Mesothelial cell of epicardium (in vitro differentiated cells): Measurements from ENCODE around the gene RNF150. TPM values are rescaled to one million over a fixed set of nuclear protein-coding genes. Genes with fewer than 3 reads are reported as not detected.
"Not testable (repeated sequence)": the region's sequence is repeated elsewhere in the genome, so short reads cannot be mapped to it uniquely, and the experiment has no call there.

ENCODE experiments used
- DNase-seq, 2 experiments: peaks; one replicate each; pipeline ENCODE4 v3.0.0; 2021; ENCODE audit warnings: low spot score in 2 of 2; ENCODE audit not compliant: unreplicated experiment in 2 of 2
- H3K27ac Mint-ChIP-seq: 2 replicates; pipeline ENCODE4 v1.8.0; 2021; ENCODE audit warnings: mixed read lengths
- H3K27me3 Mint-ChIP-seq: 2 replicates; pipeline ENCODE4 v1.8.0; 2021; ENCODE audit warnings: low read depth, mixed read lengths
- H3K36me3 Mint-ChIP-seq: 2 replicates; pipeline ENCODE4 v1.8.0; 2021; ENCODE audit warnings: mixed read lengths
- H3K4me1 Mint-ChIP-seq: 2 replicates; pipeline ENCODE4 v1.8.0; 2021; ENCODE audit warnings: mixed read lengths
- H3K4me3 Mint-ChIP-seq: 2 replicates; pipeline ENCODE4 v1.8.0; 2021; ENCODE audit warnings: mild to moderate bottlenecking, moderate library complexity, mixed read lengths
- H3K9me3 Mint-ChIP-seq: 2 replicates; pipeline ENCODE4 v1.8.0; 2021; ENCODE audit warnings: mixed read lengths
- total RNA-seq: library from RNA; stranded (reverse); gene quantifications from 3 replicates; pipeline ENCODE4 v1.2.1, GENCODE V29; 2021
- TF ChIP-seq, protein P1 (sequence below): fragments of 200-600 bp; sonication (generic); IDR thresholded peaks from one replicate; pipeline ENCODE4 v1.5.0; 2021; ENCODE audit warnings: antibody characterized with exemption; ENCODE audit not compliant: unreplicated experiment

RNF150 gene
- total RNA-seq, 1 donor from 2014 or later = 40.1 TPM

DNA sequence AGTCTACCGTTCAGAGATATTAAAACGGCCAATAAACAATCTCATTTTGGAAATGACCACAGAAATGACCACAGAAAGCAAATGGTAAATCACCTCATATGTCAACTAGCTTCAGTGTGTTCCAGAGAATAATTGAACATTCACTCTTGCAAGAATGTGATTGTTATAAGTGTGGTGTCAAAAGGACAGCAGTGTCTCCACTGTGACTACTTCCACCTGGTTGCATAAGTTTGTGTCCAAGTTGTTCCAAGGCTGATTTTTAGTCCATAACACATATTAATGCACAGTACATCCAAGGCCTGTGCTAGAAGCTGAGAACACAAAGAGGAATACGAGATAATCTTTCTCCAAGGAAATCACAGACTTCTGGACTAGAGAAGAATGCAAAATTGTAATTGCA is 37.4 kb upstream of the RNF150 start:
- no peaks in the 10 kb centered on the region for H3K4me1 Mint-ChIP-seq
- H3K4me3 Mint-ChIP-seq = no peak overlapping the region
- peaks cover 20% of the 10 kb centered on the region for H3K27me3 Mint-ChIP-seq
- no peak for DNase-seq
- no peaks in the 10 kb centered on the region for H3K36me3 Mint-ChIP-seq
- H3K9me3 Mint-ChIP-seq = peaks cover 15% of the 10 kb centered on the region
- TF ChIP-seq, protein P1, sequence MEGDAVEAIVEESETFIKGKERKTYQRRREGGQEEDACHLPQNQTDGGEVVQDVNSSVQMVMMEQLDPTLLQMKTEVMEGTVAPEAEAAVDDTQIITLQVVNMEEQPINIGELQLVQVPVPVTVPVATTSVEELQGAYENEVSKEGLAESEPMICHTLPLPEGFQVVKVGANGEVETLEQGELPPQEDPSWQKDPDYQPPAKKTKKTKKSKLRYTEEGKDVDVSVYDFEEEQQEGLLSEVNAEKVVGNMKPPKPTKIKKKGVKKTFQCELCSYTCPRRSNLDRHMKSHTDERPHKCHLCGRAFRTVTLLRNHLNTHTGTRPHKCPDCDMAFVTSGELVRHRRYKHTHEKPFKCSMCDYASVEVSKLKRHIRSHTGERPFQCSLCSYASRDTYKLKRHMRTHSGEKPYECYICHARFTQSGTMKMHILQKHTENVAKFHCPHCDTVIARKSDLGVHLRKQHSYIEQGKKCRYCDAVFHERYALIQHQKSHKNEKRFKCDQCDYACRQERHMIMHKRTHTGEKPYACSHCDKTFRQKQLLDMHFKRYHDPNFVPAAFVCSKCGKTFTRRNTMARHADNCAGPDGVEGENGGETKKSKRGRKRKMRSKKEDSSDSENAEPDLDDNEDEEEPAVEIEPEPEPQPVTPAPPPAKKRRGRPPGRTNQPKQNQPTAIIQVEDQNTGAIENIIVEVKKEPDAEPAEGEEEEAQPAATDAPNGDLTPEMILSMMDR = no peak
- no peak overlapping the region for H3K27ac Mint-ChIP-seq

DNA sequence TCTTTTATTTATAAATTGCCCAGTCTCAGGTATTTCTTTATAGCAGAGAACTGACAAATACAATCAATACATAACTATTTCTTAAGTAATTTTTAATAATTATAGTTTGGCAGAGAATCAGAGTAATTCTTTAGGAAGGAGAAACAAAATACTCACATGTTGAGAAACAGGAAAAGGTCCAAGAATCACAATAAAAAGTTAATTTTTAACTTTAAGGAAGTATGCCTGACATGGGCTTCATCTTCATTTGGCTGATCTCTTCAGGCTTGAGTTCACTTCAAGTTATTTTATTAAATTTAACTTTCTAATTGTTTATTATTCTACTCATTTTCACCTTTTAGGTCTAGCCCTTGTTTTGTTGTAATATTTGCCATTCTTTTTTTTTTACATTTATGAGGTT is 36.1 kb upstream of the RNF150 start:
- no peaks in the 10 kb centered on the region for H3K4me1 Mint-ChIP-seq
- H3K4me3 Mint-ChIP-seq = no peak overlapping the region
- H3K27ac Mint-ChIP-seq = no peak overlapping the region
- peaks cover 15% of the 10 kb centered on the region for H3K9me3 Mint-ChIP-seq
- no peak for DNase-seq
- H3K36me3 Mint-ChIP-seq = no peaks in the 10 kb centered on the region
- H3K27me3 Mint-ChIP-seq = peaks cover 31% of the 10 kb centered on the region
- TF ChIP-seq, protein P1 = no peak

GRCh38 chr4:141165001-141165400 is 31.7 kb upstream of the RNF150 start:
- H3K4me1 Mint-ChIP-seq, H3K4me3 Mint-ChIP-seq, DNase-seq, H3K36me3 Mint-ChIP-seq, H3K27ac Mint-ChIP-seq: not testable (repeated sequence)
- Mint-ChIP-seq H3K9me3 (peaks cover 24% of the 10 kb centered on the region), H3K27me3 (peaks cover 36% of the 10 kb centered on the region)

- H3K4me1 Mint-ChIP-seq = peaks cover 16% of the 10 kb centered on the region
- TF ChIP-seq, protein P1 = no peak
- H3K36me3 Mint-ChIP-seq = no peaks in the 10 kb centered on the region
- H3K27me3 Mint-ChIP-seq = peaks cover 4% of the 10 kb centered on the region
- no peak for DNase-seq
- no peak overlapping the region for H3K27ac Mint-ChIP-seq
- H3K9me3 Mint-ChIP-seq = peaks cover 9% of the 10 kb centered on the region
- no peak overlapping the region for H3K4me3 Mint-ChIP-seq
These were observed 25.8 kb upstream of the RNF150 start for GRCh38 chr4:141159027-141159426.

DNA sequence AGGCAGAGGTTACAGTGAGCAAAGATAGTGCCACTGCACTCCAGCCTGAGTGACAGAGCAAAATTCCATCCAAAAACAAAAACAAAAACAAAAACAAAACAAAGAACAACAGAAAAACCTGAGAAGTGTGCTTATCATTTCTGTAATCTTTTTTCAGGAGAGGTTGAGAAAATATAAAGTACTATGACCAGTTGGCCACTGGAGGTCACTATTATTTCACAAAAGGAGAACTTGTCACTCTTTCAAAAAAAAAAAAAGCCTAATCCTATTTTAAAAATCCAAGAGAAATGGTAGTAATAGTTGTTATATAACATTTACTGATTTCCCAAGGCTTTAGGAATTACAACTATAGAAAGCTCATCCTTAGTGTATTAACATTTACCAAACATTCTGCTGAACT is 24.9 kb upstream of the RNF150 start:
- Mint-ChIP-seq H3K27ac (no peak overlapping the region), H3K4me1 (peaks cover 18% of the 10 kb centered on the region), H3K4me3 (no peak overlapping the region), H3K9me3 (peaks cover 9% of the 10 kb centered on the region), H3K27me3 (peaks cover under 1% of the 10 kb centered on the region), H3K36me3 (no peaks in the 10 kb centered on the region)
- DNase-seq = no peak
- TF ChIP-seq, protein P1 = peak; percentile 74

DNA sequence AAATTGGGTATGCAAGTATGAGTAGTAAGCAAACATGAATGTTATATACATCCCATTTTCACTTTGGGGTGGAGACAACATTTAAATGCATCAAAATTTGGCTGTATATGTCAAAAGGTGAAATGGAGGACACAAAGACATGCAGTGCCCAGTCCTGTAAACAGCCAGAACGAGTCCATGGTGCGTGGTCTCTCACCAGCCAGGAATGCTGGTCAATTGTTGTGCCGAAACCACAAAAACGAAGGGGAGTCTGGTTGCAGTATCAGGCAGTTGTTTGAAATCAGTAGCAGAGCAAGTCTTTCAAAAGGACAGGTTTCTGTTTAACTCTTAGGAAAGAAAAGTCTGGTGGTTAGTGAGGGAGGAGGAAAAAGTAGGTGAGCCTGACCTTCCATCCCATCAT is 22.3 kb upstream of the RNF150 start:
- Mint-ChIP-seq H3K27ac (no peak overlapping the region), H3K4me3 (no peak overlapping the region), H3K4me1 (peaks cover 18% of the 10 kb centered on the region), H3K27me3 (peaks cover under 1% of the 10 kb centered on the region), H3K9me3 (peaks cover 1% of the 10 kb centered on the region), H3K36me3 (no peaks in the 10 kb centered on the region)
- TF ChIP-seq, protein P1 = no peak
- no peak for DNase-seq
